Spleen (tissue), 7 donors: ENCODE data around the gene MFNG.
A peak's percentile ranks its signal among the peaks of the same experiment; 100 is the strongest.

Source experiments
- POLR2A ChIP-seq, 3 donors: fragments of 450-650 bp; IDR thresholded peaks; one replicate each; pipeline ENCODE4 v1.5.1; 2017; ENCODE audit warnings: antibody characterized with exemption in 3 of 3, mild to moderate bottlenecking in 1 of 3
- TF ChIP-seq, protein P1 (sequence below), 11 experiments: fragments of 200-600 bp in 7 of 11; fragments of 450-650 bp in 4 of 11; sonication (generic) in 4 of 11; IDR thresholded peaks in 8 of 11; conservative IDR thresholded peaks in 3 of 11; 1 replicate in 7 of 11; 2 replicates in 4 of 11; pipeline versions ENCODE4 v1.4.0 to v1.8.0; 2016 to 2021; ENCODE audit warnings: antibody characterized with exemption in 11 of 11, inconsistent platforms in 4 of 11, mild to moderate bottlenecking in 1 of 11
- donor health status: DM: no; HTN: no; CAD: no; lungs with moderate emphysema.
- donor health status: DM: no; HTN: no; CAD: no.
- donor health status: DM: no; HTN: no; CAD: no.

DNA sequence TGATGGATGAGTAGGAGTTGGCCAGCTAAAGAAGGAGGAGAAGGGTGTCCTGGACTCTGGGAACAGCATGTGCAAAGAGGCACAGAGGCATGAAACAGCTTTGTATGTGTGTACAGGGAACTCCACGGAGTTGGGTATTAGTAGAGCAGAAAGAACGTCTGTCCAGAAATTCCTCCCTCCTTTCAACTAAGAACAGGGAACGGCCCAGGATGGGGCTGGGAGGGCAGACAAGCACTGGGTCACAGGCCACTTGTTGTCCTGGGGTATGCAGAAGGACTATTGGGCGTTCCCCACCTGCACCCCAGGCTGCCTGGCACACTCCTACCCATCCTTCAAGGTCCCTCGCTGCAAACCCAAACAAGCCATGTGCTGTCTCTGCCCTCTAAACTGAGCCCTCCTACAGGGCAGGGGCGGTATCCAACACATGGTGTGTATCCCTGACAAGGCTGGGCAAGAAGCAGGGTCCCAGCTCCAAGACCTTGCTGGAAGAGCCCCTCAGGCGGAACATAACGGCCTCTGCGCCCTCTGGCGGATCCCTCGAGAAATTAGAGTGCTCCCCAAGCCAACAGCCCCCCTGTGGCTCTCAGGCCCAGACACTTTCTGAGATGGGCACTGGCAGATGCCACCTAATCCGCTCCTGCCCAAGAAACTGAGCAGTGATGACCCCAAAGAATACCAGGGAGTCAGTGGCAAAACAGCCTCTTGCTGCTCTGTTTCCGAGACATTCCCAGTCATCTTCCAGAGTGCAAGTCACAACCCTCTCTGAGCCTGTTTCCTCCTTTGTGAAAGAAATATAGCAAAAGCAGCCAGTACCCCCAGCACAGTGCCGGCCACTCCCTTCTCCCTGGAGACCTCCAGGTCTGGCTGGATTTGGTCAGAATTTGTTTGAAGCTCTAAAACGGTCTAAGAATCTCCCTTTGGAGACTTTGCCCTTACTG lies 57.3 kb downstream of the MFNG start:
- no peak for TF ChIP-seq POLR2A (IDR thresholded peaks at IDR 0.05)
- TF ChIP-seq, protein P1, sequence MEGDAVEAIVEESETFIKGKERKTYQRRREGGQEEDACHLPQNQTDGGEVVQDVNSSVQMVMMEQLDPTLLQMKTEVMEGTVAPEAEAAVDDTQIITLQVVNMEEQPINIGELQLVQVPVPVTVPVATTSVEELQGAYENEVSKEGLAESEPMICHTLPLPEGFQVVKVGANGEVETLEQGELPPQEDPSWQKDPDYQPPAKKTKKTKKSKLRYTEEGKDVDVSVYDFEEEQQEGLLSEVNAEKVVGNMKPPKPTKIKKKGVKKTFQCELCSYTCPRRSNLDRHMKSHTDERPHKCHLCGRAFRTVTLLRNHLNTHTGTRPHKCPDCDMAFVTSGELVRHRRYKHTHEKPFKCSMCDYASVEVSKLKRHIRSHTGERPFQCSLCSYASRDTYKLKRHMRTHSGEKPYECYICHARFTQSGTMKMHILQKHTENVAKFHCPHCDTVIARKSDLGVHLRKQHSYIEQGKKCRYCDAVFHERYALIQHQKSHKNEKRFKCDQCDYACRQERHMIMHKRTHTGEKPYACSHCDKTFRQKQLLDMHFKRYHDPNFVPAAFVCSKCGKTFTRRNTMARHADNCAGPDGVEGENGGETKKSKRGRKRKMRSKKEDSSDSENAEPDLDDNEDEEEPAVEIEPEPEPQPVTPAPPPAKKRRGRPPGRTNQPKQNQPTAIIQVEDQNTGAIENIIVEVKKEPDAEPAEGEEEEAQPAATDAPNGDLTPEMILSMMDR (IDR thresholded peaks at IDR 0.05 in 8 of 11, conservative IDR thresholded peaks at IDR 0.05 in 3 of 11) = peak; percentile 29 to 83 (median 68)
